Right ventricle myocardium superior (tissue), 1 donor: Measurements from ENCODE around the gene RBM28. TPM values are rescaled to one million over a fixed set of nuclear protein-coding genes. Genes with fewer than 3 reads are reported as not detected.

Experiments
- ATAC-seq: fragments of 200-7000 bp; cut with Tn5 transposase; one replicate; pipeline ENCODE4 v1.9.1; 2020; ENCODE audit warnings: mild to moderate bottlenecking; ENCODE audit not compliant: poor library complexity
- DNase-seq: peaks from one replicate; pipeline ENCODE4 v3.0.0-alpha.2; 2020
- intact Hi-C: fragments of 100-400 bp; cut with DNase I; formaldehyde crosslinking; loops from one replicate; pipeline ENCODE4 v1.11.2; 2022
- long read RNA-seq: library from polyadenylated mRNA; unstranded; transcript quantifications from one replicate; pipeline ENCODE4 v2.0.0, GENCODE V29; 2021
- total RNA-seq: library from RNA; stranded (reverse); fragmentation: NEBNext Ultra II Directional; extraction: Animal tissue kit (Norgen Biotek cat#: 25700); gene quantifications from one replicate; pipeline ENCODE4 v1.2.1, GENCODE V29; 2021
- donor health status: DM: no; HTN: yes; CAD: no; lungs with severe emphysema.

The RBM28 gene
- total RNA-seq = 30.3 TPM
- long read RNA-seq, full-length matches to known transcripts = 27 of 45 reads
- long read RNA-seq, partial matches to known transcripts = 3 of 45 reads
- long read RNA-seq, other reads (novel, unspliced or antisense) = 15 of 45 reads

- peak; percentile 90 for DNase-seq
- intact Hi-C loops = no loop called here
- ATAC-seq = peak; percentile 95
Observed at GRCh38 chr7:128343554-128344430, at the start of gene RBM28. TSS of gene RBM28 (minus strand) at chr7:128343908. CDS start at chr7:128343793, 115 bp downstream.

- intact Hi-C loops = no loop called here
- DNase-seq (no peak), ATAC-seq (no peak)
Observed at GRCh38 chr7:128392446-128393327, 49.0 kb upstream of the RBM28 start.

- DNase-seq = no peak
- ATAC-seq = no peak
- intact Hi-C loops = no loop called here
Observed at GRCh38 chr7:128391805-128392204, 48.1 kb upstream of the RBM28 start.

GRCh38 chr7:128390871-128391565 lies 47.3 kb upstream of the RBM28 start:
- intact Hi-C loops = no loop called here

GRCh38 chr7:128389618-128390329 lies 46.1 kb upstream of the RBM28 start:
- ATAC-seq (no peak), DNase-seq (no peak)
- intact Hi-C loops = no loop called here

More at GRCh38 chr7:128390871-128391565, 47.3 kb upstream of the RBM28 start:
- DNase-seq = no peak
- ATAC-seq = no peak

- DNase-seq = no peak
- intact Hi-C loops = no loop called here
- ATAC-seq = no peak
Observed at GRCh38 chr7:128389085-128389617, 45.4 kb upstream of the RBM28 start.

GRCh38 chr7:128388145-128388485 lies 44.4 kb upstream of the RBM28 start:
- intact Hi-C loops = no loop called here
- no peak for DNase-seq
- ATAC-seq = no peak

- DNase-seq = peak; percentile 89
- intact Hi-C loops = loop anchor here (2.0 kb wide), 1 partner anchor 39 kb away; no protein-coding TSS in a partner anchor
- peak; percentile 93 for ATAC-seq
Observed at GRCh38 chr7:128387216-128388144, 43.8 kb upstream of the RBM28 start.

- DNase-seq (no peak), ATAC-seq (no peak)
- intact Hi-C loops = loop anchor here (2.0 kb wide), 1 partner anchor 37 kb away; no protein-coding TSS in a partner anchor
Observed at GRCh38 chr7:128385988-128386925, 42.5 kb upstream of the RBM28 start.

- DNase-seq (no peak), ATAC-seq (no peak)
- intact Hi-C loops = no loop called here
Observed at GRCh38 chr7:128384726-128385125, 41.0 kb upstream of the RBM28 start.

- no peak for DNase-seq
- no peak for ATAC-seq
- intact Hi-C loops = no loop called here
Observed at GRCh38 chr7:128383776-128384175, 40.1 kb upstream of the RBM28 start.

GRCh38 chr7:128381161-128381821 lies 37.6 kb upstream of the RBM28 start:
- ATAC-seq (peak; percentile 58), DNase-seq (peak; percentile 65)
- intact Hi-C loops = no loop called here

GRCh38 chr7:128380483-128381106 lies 36.9 kb upstream of the RBM28 start:
- DNase-seq = no peak
- intact Hi-C loops = no loop called here
- ATAC-seq = no peak

GRCh38 chr7:128379900-128380479 lies 36.3 kb upstream of the RBM28 start:
- intact Hi-C loops = no loop called here
- DNase-seq (no peak), ATAC-seq (no peak)

- ATAC-seq = no peak
- intact Hi-C loops = no loop called here
Observed at GRCh38 chr7:128378637-128379036, 34.9 kb upstream of the RBM28 start.

More at GRCh38 chr7:128378637-128379036, 34.9 kb upstream of the RBM28 start:
- DNase-seq = no peak
